Epithelial cell of esophagus (primary cell): ENCODE results near the gene INTS3.

Source experiments
- DNase-seq: peaks from one replicate; pipeline ENCODE4 v3.0.0; 2010; ENCODE audit warnings: low read depth
- H3K4me3 ChIP-seq: 2 replicates; pipeline ENCODE4 v1.5.1; 2011; ENCODE audit warnings: mild to moderate bottlenecking, low read length, control low read depth
- TF ChIP-seq, protein P1 (sequence below): IDR thresholded peaks from 2 replicates; pipeline ENCODE4 v1.5.1; 2011; ENCODE audit warnings: low read depth, mild to moderate bottlenecking, low read length, control low read depth, inconsistent platforms; ENCODE audit not compliant: insufficient read depth; ENCODE audit errors: missing control alignments

The INTS3 gene, protein sequence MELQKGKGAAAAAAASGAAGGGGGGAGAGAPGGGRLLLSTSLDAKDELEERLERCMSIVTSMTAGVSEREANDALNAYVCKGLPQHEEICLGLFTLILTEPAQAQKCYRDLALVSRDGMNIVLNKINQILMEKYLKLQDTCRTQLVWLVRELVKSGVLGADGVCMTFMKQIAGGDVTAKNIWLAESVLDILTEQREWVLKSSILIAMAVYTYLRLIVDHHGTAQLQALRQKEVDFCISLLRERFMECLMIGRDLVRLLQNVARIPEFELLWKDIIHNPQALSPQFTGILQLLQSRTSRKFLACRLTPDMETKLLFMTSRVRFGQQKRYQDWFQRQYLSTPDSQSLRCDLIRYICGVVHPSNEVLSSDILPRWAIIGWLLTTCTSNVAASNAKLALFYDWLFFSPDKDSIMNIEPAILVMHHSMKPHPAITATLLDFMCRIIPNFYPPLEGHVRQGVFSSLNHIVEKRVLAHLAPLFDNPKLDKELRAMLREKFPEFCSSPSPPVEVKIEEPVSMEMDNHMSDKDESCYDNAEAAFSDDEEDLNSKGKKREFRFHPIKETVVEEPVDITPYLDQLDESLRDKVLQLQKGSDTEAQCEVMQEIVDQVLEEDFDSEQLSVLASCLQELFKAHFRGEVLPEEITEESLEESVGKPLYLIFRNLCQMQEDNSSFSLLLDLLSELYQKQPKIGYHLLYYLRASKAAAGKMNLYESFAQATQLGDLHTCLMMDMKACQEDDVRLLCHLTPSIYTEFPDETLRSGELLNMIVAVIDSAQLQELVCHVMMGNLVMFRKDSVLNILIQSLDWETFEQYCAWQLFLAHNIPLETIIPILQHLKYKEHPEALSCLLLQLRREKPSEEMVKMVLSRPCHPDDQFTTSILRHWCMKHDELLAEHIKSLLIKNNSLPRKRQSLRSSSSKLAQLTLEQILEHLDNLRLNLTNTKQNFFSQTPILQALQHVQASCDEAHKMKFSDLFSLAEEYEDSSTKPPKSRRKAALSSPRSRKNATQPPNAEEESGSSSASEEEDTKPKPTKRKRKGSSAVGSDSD

DNA sequence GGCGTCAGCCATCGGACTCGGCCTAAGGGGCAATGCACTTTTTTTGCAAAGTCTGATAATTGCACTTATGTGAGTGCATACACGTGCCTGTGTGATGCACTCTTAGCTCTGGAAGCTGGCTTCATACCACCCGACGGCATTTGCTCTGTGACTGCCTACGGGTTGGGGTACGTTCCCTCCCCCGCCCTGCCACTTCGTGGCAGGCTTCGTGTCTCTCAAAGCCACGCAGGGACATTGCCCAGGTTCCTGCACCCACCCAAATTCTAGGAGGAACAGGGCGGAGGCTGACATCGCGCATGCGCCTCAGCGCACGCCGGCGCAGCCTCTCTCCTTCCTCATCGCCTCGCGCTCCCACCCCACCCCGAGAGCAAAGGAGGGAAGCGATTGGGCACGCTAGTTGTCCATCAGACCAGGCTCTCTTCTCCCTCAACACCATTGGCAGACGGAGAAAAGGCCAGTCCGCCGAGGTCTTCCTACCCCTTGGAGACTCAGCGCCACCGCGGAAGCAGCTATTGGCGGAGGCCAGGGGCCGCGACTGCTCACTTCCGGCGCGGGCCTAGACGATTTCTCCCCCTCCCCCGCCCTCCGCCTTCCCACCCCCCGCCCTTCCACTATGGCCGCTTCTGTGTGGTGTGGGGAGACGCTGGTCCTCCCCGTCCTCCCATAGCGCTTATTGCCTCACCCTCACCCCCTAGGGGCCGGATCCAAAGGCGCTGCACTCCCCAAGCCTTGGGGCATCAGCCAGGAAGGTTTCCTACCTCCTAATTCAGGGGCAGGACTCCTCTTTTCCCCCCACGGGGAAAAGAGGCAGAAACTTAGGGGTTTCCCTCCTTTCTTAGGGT is at the start of gene INTS3:
Gene INTS3, plus strand, starts transcription at position 588 of the 842 bp plus-strand sequence. CDS start 585 bp downstream, outside the sequence.
- peak; percentile 100 for DNase-seq
- TF ChIP-seq, protein P1, sequence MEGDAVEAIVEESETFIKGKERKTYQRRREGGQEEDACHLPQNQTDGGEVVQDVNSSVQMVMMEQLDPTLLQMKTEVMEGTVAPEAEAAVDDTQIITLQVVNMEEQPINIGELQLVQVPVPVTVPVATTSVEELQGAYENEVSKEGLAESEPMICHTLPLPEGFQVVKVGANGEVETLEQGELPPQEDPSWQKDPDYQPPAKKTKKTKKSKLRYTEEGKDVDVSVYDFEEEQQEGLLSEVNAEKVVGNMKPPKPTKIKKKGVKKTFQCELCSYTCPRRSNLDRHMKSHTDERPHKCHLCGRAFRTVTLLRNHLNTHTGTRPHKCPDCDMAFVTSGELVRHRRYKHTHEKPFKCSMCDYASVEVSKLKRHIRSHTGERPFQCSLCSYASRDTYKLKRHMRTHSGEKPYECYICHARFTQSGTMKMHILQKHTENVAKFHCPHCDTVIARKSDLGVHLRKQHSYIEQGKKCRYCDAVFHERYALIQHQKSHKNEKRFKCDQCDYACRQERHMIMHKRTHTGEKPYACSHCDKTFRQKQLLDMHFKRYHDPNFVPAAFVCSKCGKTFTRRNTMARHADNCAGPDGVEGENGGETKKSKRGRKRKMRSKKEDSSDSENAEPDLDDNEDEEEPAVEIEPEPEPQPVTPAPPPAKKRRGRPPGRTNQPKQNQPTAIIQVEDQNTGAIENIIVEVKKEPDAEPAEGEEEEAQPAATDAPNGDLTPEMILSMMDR, result no peak
- H3K4me3 ChIP-seq, result peak within 1 kb of the TSS; percentile 73

DNA sequence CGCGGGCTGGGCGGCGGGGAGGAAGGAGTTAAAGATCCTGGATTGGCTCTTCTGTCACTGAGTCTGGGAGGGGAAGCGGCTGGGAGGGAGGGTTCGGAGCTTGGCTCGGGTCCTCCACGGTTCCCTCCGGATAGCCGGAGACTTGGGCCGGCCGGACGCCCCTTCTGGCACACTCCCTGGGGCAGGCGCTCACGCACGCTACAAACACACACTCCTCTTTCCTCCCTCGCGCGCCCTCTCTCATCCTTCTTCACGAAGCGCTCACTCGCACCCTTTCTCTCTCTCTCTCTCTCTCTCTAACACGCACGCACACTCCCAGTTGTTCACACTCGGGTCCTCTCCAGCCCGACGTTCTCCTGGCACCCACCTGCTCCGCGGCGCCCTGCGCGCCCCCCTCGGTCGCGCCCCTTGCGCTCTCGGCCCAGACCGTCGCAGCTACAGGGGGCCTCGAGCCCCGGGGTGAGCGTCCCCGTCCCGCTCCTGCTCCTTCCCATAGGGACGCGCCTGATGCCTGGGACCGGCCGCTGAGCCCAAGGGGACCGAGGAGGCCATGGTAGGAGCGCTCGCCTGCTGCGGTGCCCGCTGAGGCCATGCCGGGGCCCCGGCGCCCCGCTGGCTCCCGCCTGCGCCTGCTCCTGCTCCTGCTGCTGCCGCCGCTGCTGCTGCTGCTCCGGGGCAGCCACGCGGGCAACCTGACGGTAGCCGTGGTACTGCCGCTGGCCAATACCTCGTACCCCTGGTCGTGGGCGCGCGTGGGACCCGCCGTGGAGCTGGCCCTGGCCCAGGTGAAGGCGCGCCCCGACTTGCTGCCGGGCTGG is 49.1 kb upstream of the INTS3 start, which contains the start of gene NPR1:
Gene NPR1, plus strand, starts transcription at position 170 of the 818 bp plus-strand sequence. Its CDS starts 421 bp downstream, at position 591.
- H3K4me3 ChIP-seq, result peak within 1 kb of the TSS; percentile 25
- TF ChIP-seq, protein P1, result no peak
- peak; percentile 29 for DNase-seq

DNA sequence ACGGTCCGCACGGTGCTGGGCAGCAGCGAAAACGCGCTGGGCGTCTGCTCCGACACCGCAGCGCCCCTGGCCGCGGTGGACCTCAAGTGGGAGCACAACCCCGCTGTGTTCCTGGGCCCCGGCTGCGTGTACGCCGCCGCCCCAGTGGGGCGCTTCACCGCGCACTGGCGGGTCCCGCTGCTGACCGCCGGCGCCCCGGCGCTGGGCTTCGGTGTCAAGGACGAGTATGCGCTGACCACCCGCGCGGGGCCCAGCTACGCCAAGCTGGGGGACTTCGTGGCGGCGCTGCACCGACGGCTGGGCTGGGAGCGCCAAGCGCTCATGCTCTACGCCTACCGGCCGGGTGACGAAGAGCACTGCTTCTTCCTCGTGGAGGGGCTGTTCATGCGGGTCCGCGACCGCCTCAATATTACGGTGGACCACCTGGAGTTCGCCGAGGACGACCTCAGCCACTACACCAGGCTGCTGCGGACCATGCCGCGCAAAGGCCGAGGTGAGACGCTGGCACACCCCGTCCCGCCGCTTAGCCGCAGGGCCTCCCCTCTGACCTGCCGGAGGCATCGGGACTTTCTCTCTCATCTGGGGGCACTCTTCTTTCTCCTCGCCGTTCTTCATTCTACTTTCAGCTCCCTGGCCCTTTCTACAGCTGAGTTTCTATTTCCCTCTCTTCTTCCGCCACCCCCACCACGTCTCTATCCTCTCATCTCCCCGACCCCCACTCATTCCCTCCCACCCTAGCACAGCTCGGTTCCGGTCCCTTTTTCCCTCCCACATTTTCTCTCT is 48.3 kb upstream of the INTS3 start:
- TF ChIP-seq, protein P1, result peak; percentile 15
- no peak for DNase-seq
- no peak overlapping the region for H3K4me3 ChIP-seq

DNA sequence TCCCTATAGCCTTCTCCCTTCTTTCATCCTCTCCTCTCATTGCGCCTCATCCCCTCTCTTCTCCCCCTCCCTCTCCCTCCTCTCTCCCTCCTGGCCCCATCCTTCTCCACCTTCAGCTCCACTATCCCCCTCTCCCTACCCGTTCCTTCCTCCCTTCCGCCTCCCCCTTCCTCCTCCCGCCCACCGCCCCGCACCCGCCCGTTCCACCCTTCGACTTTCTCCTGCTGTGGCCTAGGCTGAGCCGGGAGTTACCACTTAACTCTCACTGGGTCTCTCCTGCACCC is 47.8 kb upstream of the INTS3 start:
- no peak overlapping the region for H3K4me3 ChIP-seq
- no peak for DNase-seq
- TF ChIP-seq, protein P1, result no peak

DNA sequence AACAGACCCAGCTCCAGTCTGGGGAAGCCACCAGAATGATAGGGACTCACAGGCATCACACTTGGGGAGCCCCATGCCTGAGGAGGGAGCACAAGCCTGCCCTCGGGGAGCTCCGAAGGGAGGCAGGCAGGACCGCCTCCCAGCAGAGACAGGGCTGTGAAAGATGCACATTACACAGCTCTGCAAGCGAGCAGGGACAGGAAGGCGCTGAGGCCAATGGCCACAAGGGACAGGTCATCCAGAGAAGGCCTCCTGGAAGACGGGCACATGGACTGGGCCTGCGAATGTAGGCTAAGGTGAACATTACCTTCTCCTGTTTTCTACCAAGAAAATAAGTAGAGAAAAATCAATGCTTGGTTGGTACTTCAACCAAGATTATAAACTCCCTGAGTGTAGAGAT is 45.1 kb upstream of the INTS3 start:
- no peak overlapping the region for H3K4me3 ChIP-seq
- TF ChIP-seq, protein P1, result no peak
- DNase-seq, result no peak
